MM.1S (cell line): Measurements from ENCODE around the gene SMO.
"Not testable (repeated sequence)": the region's sequence is repeated elsewhere in the genome, so short reads cannot be mapped to it uniquely, and the experiment has no call there.

Source experiments
- DNase-seq: peaks from one replicate; pipeline ENCODE4 v3.0.0-alpha.2; 2015
- H2AFZ ChIP-seq: fragments of 300-600 bp; sonication (generic); 2 replicates; pipeline ENCODE4 v1.6.0; 2016; ENCODE audit warnings: antibody characterized with exemption, low read length
- H3F3A ChIP-seq: fragments of 300-600 bp; sonication (generic); 2 replicates; pipeline ENCODE4 v1.6.1; 2016; ENCODE audit warnings: mild to moderate bottlenecking, antibody characterized with exemption, low read length, moderate library complexity, mixed read lengths; ENCODE audit not compliant: insufficient read depth
- H3K27ac ChIP-seq: fragments of 300-600 bp; sonication (generic); 2 replicates; pipeline ENCODE4 v1.5.1; 2016; ENCODE audit warnings: mild to moderate bottlenecking, low read length
- H3K27me3 ChIP-seq: fragments of 300-600 bp; sonication (generic); replicated peaks from 2 replicates; pipeline ENCODE4 v1.6.0; 2016; ENCODE audit warnings: low read length; ENCODE audit not compliant: insufficient read depth
- H3K36me3 ChIP-seq: fragments of 300-600 bp; sonication (generic); replicated peaks from 2 replicates; pipeline ENCODE4 v1.6.1; 2016; ENCODE audit warnings: mild to moderate bottlenecking, low read length, mixed read lengths; ENCODE audit not compliant: insufficient read depth
- H3K4me1 ChIP-seq: fragments of 300-600 bp; sonication (generic); 2 replicates; pipeline ENCODE4 v1.6.1; 2016; ENCODE audit warnings: low read length, mixed read lengths
- H3K4me2 ChIP-seq: fragments of 300-600 bp; sonication (generic); 2 replicates; pipeline ENCODE4 v1.6.0; 2016; ENCODE audit warnings: low read depth, low read length
- H3K4me3 ChIP-seq: fragments of 300-600 bp; sonication (generic); 2 replicates; pipeline ENCODE4 v1.5.1; 2016; ENCODE audit warnings: low read length, mixed read lengths
- H3K79me2 ChIP-seq: fragments of 300-600 bp; sonication (generic); 2 replicates; pipeline ENCODE4 v1.6.1; 2016; ENCODE audit warnings: mixed run types, low read length, mixed read lengths
- H3K9ac ChIP-seq: fragments of 300-600 bp; sonication (generic); 2 replicates; pipeline ENCODE4 v1.6.1; 2016; ENCODE audit warnings: low read length, mixed read lengths
- H3K9me2 ChIP-seq: fragments of 300-600 bp; sonication (generic); replicated peaks from 2 replicates; pipeline ENCODE4 v1.6.1; 2016; ENCODE audit warnings: mild to moderate bottlenecking, low read length, mixed read lengths; ENCODE audit not compliant: insufficient read depth
- H3K9me3 ChIP-seq: fragments of 300-600 bp; sonication (generic); replicated peaks from 2 replicates; pipeline ENCODE4 v1.6.1; 2016; ENCODE audit warnings: mild to moderate bottlenecking, low read length, mixed read lengths; ENCODE audit not compliant: insufficient read depth
- H4K20me1 ChIP-seq: fragments of 300-600 bp; sonication (generic); 2 replicates; pipeline ENCODE4 v1.6.1; 2016; ENCODE audit warnings: mild to moderate bottlenecking, low read length, moderate library complexity, mixed read lengths; ENCODE audit not compliant: insufficient read depth
- CTCF ChIP-seq: fragments of 300-600 bp; sonication (generic); IDR thresholded peaks from 2 replicates; pipeline ENCODE4 v1.5.1; 2016; ENCODE audit warnings: antibody characterized with exemption, low read length, mixed read lengths
- EZH2 ChIP-seq: fragments of 300-600 bp; sonication (generic); optimal IDR thresholded peaks from 2 replicates; pipeline ENCODE3; 2017; ENCODE audit warnings: low read depth, mild to moderate bottlenecking, antibody characterized with exemption, low read length, mixed read lengths
- EZH2phosphoT487 ChIP-seq: fragments of 300-600 bp; sonication (generic); IDR thresholded peaks from 2 replicates; pipeline ENCODE4 v1.6.1; 2018; ENCODE audit warnings: antibody characterized with exemption, low read length

The SMO gene

GRCh38 chr7:129245533-129245932 is 57.1 kb downstream of the SMO start:
- H3K9me3 ChIP-seq: no peaks in the 10 kb centered on the region
- no peaks in the 10 kb centered on the region for H3K9me2 ChIP-seq
- H3K27ac ChIP-seq: no peak overlapping the region
- TF ChIP-seq CTCF: no peak
- no peak for TF ChIP-seq EZH2phosphoT487
- TF ChIP-seq EZH2: no peak
- H3K4me3 ChIP-seq: no peak overlapping the region
- peaks cover 4% of the 10 kb centered on the region for H3K79me2 ChIP-seq
- no peak overlapping the region for H3K4me2 ChIP-seq
- no peak overlapping the region for H2AFZ ChIP-seq
- no peaks in the 10 kb centered on the region for H3F3A ChIP-seq
- H4K20me1 ChIP-seq: no peaks in the 10 kb centered on the region
- no peaks in the 10 kb centered on the region for H3K36me3 ChIP-seq
- no peaks in the 10 kb centered on the region for H3K4me1 ChIP-seq
- H3K9ac ChIP-seq: no peak overlapping the region
- no peaks in the 10 kb centered on the region for H3K27me3 ChIP-seq
- no peak for DNase-seq

GRCh38 chr7:129247087-129247486 is 58.7 kb downstream of the SMO start:
- H3K4me3 ChIP-seq: no peak overlapping the region
- H3K9me2 ChIP-seq: no peaks in the 10 kb centered on the region
- no peaks in the 10 kb centered on the region for H3F3A ChIP-seq
- H3K4me2 ChIP-seq: no peak overlapping the region
- no peaks in the 10 kb centered on the region for H3K27me3 ChIP-seq
- no peaks in the 10 kb centered on the region for H3K36me3 ChIP-seq
- no peak overlapping the region for H2AFZ ChIP-seq
- DNase-seq: no peak
- TF ChIP-seq EZH2phosphoT487: no peak
- H3K9me3 ChIP-seq: no peaks in the 10 kb centered on the region
- H3K4me1 ChIP-seq: no peaks in the 10 kb centered on the region
- H3K27ac ChIP-seq: no peak overlapping the region
- H4K20me1 ChIP-seq: no peaks in the 10 kb centered on the region
- H3K9ac ChIP-seq: no peak overlapping the region
- peaks cover 11% of the 10 kb centered on the region for H3K79me2 ChIP-seq

- Histone ChIP-seq H3K36me3 (no peaks in the 10 kb centered on the region), H3K4me2 (no peak overlapping the region), H3K27me3 (no peaks in the 10 kb centered on the region), H3K4me1 (no peaks in the 10 kb centered on the region), H3K9me2 (no peaks in the 10 kb centered on the region), H2AFZ (no peak overlapping the region), H3K79me2 (peaks cover 12% of the 10 kb centered on the region), H3K4me3 (no peak overlapping the region), H3K27ac (no peak overlapping the region), H3K9ac (no peak overlapping the region), H3F3A (no peaks in the 10 kb centered on the region), H4K20me1 (no peaks in the 10 kb centered on the region), H3K9me3 (no peaks in the 10 kb centered on the region)
- TF ChIP-seq EZH2 (no peak), EZH2phosphoT487 (no peak), CTCF (no peak)
- DNase-seq: no peak
These were observed 63.7 kb downstream of the SMO start for GRCh38 chr7:129252128-129252527.

- H3K4me2 ChIP-seq, H3K9me3 ChIP-seq, H3F3A ChIP-seq, H4K20me1 ChIP-seq, DNase-seq, H3K9me2 ChIP-seq, H3K36me3 ChIP-seq, H3K4me1 ChIP-seq, H3K4me3 ChIP-seq, H2AFZ ChIP-seq, H3K27ac ChIP-seq, H3K27me3 ChIP-seq, H3K9ac ChIP-seq: not testable (repeated sequence)
- H3K79me2 ChIP-seq: peaks cover 12% of the 10 kb centered on the region
These were observed 64.2 kb downstream of the SMO start for GRCh38 chr7:129252603-129253002.
